HG03039 (cell line): ENCODE results near the gene HCRT.
"Not testable (repeated sequence)": the region's sequence is repeated elsewhere in the genome, so short reads cannot be mapped to it uniquely, and the experiment has no call there.

ENCODE experiments used
- ATAC-seq: cut with Tn5 transposase; IDR thresholded peaks from one replicate; pipeline ENCODE4 v1.9.1; 2021; ENCODE audit warnings: mild to moderate bottlenecking, moderate library complexity; ENCODE audit not compliant: unreplicated experiment

HCRT gene

GRCh38 chr17:42198897-42199296, 13.6 kb upstream of the HCRT start:
- ATAC-seq: no peak

DNA sequence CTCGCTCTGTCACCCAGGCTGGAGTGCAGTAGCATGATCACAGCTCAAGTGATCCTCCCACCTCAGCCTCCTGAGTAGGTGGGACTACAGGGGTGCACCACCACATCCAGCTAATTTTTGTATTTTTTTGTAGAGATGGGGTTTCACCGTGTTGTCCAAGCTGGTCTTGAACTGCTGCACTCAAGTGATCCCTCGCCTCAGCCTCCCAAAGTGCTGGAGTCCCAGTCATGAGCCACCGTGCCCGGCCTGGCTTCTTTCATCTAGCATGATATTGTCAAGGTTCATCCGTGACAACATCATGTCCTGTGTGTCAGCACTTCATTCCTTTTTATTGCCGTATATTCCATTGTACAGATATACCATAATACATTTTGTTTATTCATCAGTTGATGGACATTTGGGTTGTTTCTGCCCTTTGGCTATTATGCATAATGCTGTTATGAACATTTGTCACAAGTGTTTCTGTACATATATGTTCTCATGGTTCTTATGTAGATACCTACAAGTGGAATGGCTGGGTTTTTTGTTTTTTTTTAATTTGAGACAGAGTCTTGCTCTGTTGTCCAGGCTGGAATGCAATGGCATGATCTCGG, 12.4 kb upstream of the HCRT start:
- no peak for ATAC-seq

DNA sequence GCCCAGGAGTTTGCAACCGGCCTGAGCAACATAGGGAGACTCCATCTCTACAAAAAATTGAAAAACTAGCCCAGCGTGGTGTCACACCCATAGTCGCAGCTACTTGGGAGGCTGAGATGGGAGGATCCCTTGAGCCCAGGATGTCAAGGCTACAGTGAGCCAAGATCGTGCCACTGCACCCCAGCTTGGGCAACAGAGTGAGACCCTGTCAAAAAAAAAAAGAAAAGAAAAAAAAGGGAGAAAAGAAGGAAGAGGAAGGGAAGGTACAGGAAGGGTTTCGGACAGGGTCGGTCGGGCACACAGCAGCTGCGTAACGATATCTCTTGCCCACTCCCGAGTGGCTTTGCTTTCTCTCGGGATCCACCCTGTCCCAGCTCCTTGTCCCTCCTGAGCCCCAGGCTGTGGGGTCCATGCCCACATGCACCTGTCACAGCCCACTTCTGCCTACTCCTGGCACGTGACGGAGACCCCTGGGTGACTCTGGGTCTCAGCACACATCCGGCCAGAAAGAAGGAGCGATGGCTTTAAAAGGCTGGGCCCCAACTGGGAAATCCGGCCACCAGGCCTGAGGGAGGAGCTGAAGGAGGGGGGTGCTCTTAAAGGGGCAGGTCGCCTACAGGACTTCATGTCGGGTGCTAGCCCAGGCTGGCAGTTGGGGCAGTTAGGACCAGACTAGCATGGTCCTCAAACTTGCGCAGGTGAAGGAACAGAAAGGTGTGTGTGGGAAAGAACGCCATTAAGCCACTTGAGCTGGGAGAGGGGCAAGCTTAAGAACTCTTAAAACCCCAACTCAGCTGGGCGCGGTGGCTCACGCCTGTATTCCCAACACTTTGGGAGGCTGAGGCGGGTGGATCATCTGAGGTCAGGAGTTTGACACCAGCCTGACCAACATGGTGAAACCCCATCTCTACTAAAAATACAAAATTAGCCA, 9.0 kb upstream of the HCRT start, which contains the start of gene GHDC:
Gene GHDC, minus strand, starts transcription at position 526 of the 931 bp plus-strand sequence. CDS start 913 bp downstream, outside the sequence.
- ATAC-seq: peak; percentile 65

DNA sequence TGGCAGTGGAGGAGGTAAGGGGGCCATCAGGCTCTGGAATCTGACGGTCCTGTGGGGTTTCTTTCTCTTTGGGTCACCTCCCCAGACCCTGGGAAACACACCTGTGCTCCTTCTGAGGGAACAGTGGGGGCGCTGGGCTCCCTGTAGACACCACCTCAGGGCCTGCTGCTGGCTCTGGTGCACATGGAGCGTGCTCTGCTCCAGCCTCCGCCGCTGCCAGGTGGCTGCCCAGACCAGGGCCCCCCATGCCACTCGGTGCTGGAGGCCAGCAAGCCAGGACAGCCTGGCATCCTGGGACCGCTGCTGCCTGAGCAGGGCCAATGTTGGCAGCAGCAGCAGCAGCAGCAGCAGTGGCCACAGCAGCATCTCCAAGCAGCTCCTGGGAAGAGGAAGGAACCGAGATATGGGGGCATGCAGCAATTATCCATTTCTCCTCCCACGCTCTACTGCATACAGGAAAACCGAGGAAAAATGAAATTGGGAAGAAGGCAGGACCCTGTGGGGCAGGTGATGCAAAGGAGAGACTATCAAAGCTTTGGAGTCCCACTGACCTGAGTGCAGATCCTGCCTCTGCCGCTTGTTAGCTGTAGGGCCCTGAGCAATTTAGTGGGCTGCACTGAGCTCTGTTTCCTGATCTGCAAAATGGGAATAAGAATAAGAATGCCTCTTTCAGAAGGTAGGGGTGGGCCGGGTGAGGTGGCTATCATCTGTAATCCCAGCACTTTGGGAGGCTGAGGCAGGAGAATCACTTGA, 8.1 kb upstream of the HCRT start:
- no peak for ATAC-seq

DNA sequence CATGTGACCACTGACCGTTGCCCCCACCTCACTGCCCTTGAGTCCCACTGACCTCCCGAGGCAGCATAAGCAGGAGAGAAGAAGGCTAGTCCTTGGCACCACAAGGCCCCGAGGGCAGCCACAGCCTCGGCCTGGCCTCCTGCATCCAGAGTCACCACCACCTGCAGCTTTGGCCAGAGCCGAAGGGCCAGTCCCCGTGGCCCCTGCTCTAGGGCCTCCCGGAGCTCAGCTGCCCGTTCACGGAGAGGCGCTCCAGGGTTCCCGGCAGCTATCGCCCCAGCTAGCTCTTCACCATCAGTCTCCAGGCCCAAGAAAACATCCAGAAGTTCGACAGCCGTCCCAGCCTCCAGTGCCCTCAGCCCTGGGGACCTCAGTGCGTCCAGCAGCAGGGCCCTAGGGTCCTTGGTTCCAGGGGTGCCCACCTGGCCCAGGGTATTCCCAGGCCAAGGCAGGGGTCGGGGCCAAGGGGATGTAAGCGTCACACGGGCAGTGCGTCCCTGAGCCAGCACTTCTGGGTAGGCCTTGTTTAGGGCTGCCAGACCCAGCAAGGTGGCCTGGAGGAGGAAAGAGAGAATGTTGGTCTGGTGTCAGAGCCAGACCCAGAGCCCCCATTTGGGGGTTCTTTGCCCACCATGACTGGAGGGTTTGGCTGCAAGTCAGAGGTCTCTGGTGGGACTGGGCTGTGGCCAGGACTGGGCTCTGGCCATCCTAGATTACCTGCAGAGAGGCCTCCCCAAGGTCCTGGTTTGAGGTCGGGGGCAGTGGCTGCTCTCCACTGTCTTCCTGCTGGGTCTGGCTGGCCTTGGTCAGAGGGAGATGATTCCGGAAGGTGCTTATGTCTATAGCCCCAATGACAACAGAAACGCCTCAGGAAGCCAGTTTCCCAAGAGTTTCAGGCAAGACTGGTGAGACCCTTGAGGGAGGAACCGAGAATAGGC, 7.2 kb upstream of the HCRT start:
- no peak for ATAC-seq

- no peak for ATAC-seq
Measured at GRCh38 chr17:42191275-42191608, 6.0 kb upstream of the HCRT start.

- no peak for ATAC-seq
Measured at GRCh38 chr17:42190491-42191274, 5.4 kb upstream of the HCRT start.

GRCh38 chr17:42189651-42189965, 4.4 kb upstream of the HCRT start:
- ATAC-seq: no peak

GRCh38 chr17:42188749-42189650, 3.7 kb upstream of the HCRT start:
- ATAC-seq: no peak

- no peak for ATAC-seq
Measured at GRCh38 chr17:42187833-42188232, 2.6 kb upstream of the HCRT start.

GRCh38 chr17:42186191-42186590, 939 bp upstream of the HCRT start:
- ATAC-seq: not testable (repeated sequence)

- no peak for ATAC-seq
Measured at GRCh38 chr17:42185621-42185930, 324 bp upstream of the HCRT start.

DNA sequence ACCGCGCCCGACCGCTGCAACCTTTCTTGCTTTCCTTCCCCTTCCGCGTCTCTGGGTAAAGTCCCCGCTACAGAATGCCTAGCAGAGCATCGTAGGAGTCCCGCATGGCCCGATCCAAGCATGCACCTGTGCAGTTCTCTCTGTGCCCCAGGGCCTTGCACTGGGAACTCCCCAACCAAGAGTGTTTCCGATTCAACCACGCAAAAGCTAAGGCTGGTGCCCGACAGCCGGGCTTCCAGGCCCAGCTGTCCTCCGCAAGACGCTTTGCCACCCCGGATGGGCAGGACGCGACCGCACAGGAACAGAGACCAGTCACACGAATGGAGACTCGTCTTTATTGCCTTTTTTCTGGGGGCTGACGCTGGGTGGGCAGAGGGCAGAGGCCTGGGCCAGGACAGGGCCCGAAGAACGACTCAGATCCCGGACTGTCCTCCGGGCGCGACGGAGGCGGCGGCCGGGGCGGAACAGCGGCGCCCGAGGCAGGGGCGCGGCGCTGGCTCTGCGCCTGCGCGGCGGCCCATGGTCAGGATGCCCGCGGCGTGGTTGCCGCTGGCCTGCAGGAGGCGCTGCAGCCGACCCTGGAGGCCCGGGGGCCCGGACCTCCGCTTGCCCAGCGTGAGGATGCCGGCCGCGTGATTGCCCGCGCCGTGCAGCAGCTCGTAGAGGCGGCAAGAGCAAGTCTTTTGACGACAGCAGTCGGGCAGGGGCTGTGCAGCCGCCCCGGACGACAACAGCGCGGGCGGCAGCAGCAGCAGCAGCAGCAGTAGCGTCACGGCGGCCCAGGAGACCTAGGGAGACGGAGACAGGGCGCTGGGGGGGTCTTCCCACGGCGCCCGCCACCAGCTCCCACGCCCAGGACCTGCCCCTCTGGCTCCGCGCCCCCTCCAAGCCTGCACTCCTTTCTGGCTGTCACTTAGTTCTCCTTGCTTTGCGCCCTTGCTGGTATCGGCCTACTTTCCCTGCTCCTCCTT, 1.2 kb downstream of the HCRT start:
- ATAC-seq: no peak

DNA sequence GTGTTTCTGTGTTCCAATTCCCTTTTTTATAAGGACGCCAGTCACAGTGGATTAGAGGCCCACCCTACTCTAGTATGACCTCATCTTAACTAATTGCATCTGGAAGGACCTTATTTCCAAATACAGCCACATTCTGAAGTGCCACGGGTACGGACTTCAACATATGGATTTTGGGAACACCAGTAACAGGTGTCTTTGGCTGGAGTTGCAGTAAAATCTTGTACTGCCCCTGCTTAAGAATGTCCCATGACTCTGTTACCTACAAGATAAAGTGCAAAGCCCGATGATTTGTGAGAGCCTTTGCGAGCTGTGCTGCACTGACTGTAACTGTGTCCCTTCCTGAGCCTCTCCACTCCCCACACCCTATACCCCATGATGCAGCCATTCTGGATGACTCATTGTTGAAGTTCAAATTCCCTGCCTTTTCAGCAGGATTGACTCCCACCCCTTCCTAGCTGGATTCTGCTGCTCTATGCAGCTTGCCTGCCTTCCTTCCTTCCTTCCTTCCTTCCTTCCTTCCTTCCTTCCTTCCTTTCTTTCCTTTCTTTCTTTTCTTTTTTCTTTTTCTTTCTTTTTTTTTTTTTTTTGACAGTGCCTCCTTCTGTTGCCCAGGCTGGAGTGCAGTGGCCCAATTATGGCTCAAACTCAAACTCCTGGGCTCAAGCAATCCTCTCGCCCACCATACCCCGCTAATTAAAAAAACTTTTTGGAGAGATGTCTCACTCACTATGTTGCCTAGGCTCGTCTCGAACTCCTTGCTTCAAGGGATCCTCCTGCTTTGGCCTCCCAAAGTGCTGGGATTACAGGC, 2.1 kb downstream of the HCRT start:
- no peak for ATAC-seq

DNA sequence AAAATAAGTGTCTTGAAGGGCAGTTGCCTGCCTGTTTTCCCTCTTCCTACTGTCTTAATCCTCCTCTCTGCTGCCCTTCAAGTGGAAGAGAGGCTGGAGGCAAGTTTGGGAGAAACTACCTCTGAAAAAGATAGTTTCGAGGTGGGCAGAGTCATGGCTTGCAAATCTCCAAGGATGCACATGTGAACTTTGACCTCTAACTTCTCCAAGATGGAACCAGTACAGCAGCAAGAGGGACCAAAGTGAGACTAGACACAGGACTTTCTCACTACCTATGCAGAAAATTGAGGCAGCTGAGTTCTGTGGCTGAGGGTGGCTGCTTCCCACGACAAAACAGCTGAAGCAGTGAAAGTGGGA, 3.4 kb downstream of the HCRT start:
- ATAC-seq: no peak

- ATAC-seq: peak; percentile 37
Measured at GRCh38 chr17:42180922-42181850, 4.1 kb downstream of the HCRT start, which contains the start of gene KCNH4. Gene KCNH4, minus strand, starts transcription at chr17:42181142. Its CDS starts 197 bp downstream, at chr17:42180945.
